Measurements from ENCODE around the gene WDR5B. TPM values are rescaled to one million over a fixed set of nuclear protein-coding genes. Genes with fewer than 3 reads are reported as not detected.

The WDR5B gene
- total and polyA plus RNA-seq, 7 donors: 1.2 to 6.5 (median 2.5) TPM

DNA sequence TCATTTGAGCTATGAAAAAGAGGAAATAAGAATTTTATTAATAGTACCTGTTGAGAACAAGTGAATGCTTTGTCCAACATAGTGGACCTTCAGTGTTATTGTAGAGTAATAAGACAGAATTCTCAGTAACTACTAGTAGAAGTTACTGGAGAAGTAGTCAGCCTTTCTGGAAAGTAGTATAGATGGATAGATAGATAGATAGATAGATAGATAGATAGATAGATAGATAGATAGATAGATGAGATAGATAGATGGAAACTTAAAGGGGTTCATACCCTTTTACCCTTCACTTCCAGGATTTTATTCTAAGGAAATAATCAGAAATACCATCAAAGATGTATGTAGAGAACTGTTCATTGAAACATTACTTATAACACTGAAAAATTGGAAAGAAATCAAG is 26.7 kb downstream of the WDR5B start:
- no peak for TF ChIP-seq CTCF (IDR thresholded peaks at IDR 0.05)
- DNase-seq (no peak), ATAC-seq (no peak)
- Histone ChIP-seq H3K4me3 (no peak overlapping the region), H3K36me3 (ENCODE audit: insufficient read depth in 1 of 2, low read depth in 1 of 2) (peaks cover 0 to 5% of the 10 kb centered on the region in 2 donors), H3K27ac (no peak overlapping the region), H3K27me3 (ENCODE audit: insufficient read depth in 3 of 3, low read length in 2 of 3) (no peaks in the 10 kb centered on the region), H3K4me1 (peaks cover 7% of the 10 kb centered on the region), H3K9me3 (no peaks in the 10 kb centered on the region)
- intact Hi-C loops (cut with DNase I): loop anchor here in 1 of 2 donors (10.0 kb wide), 2 partner anchors 554 to 844 kb away; partner anchors contain the start of genes EAF2, IQCB1 and POLQ

DNA sequence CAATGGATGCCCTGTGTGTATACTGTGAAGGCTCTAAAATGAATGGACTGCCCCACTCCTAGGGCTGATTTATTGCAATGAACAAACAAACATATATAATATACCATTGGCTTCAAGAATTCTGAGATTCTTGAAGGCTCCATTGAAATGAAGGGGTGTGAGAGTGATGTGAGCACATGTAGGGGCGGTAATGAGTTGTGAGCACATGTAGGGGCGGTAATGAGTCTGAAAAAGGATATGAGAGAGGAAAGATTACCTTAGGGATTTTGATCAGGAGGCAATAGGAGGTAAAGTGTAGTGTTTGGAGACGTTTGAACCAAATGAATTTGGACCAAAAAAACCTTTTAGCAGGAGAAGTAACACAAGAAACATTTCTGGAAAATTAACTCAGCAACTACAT is 28.2 kb downstream of the WDR5B start:
- no peak for TF ChIP-seq CTCF (IDR thresholded peaks at IDR 0.05)
- no peaks in the 10 kb centered on the region for H3K27me3 ChIP-seq (ENCODE audit: insufficient read depth in 3 of 3, low read length in 2 of 3)
- intact Hi-C loops (cut with DNase I): loop anchor here in 1 of 2 donors (10.0 kb wide), 2 partner anchors 553 to 843 kb away; partner anchors contain the start of genes EAF2, IQCB1 and POLQ
- no peaks in the 10 kb centered on the region for H3K9me3 ChIP-seq
- H3K4me3 ChIP-seq: no peak overlapping the region
- WGBS, 3 donors: 73 to 89% (median 74%) methylated on average over 3 of the region's 3 CpGs
- DNase-seq: no peak
- H3K27ac ChIP-seq: no peak overlapping the region
- H3K36me3 ChIP-seq (ENCODE audit: insufficient read depth in 1 of 2, low read depth in 1 of 2): no peaks in the 10 kb centered on the region
- H3K4me1 ChIP-seq: peaks cover 7% of the 10 kb centered on the region
- no peak for ATAC-seq

GRCh38 chr3:122383771-122384697 is 31.8 kb downstream of the WDR5B start, which contains the start of gene FAM162A:
Gene FAM162A, plus strand, starts transcription at chr3:122384182. Its CDS starts 84 bp downstream, at chr3:122384266.
- no peaks in the 10 kb centered on the region for H3K9me3 ChIP-seq
- DNase-seq (peak; percentile 95 to 97), ATAC-seq (peak; percentile 96 to 98 (median 96))
- H3K4me3 ChIP-seq: peak within 1 kb of the TSS; percentile 81
- intact Hi-C loops (cut with DNase I): loop anchor here in 1 of 2 donors (10.0 kb wide), 2 partner anchors 549 to 839 kb away; partner anchors contain the start of genes EAF2, IQCB1 and POLQ
- WGBS, 3 donors: 0 to 1% (median 0%) methylated on average over 39 to 52 of the region's 52 CpGs
- TF ChIP-seq CTCF (IDR thresholded peaks at IDR 0.05): peak; percentile 49
- peak within 1 kb of the TSS; percentile 96 for H3K27ac ChIP-seq
- no peaks in the 10 kb centered on the region for H3K27me3 ChIP-seq (ENCODE audit: insufficient read depth in 3 of 3, low read length in 2 of 3)
- peaks cover 17% of the 10 kb centered on the region for H3K4me1 ChIP-seq
- H3K36me3 ChIP-seq (ENCODE audit: insufficient read depth in 1 of 2, low read depth in 1 of 2): no peaks in the 10 kb centered on the region

DNA sequence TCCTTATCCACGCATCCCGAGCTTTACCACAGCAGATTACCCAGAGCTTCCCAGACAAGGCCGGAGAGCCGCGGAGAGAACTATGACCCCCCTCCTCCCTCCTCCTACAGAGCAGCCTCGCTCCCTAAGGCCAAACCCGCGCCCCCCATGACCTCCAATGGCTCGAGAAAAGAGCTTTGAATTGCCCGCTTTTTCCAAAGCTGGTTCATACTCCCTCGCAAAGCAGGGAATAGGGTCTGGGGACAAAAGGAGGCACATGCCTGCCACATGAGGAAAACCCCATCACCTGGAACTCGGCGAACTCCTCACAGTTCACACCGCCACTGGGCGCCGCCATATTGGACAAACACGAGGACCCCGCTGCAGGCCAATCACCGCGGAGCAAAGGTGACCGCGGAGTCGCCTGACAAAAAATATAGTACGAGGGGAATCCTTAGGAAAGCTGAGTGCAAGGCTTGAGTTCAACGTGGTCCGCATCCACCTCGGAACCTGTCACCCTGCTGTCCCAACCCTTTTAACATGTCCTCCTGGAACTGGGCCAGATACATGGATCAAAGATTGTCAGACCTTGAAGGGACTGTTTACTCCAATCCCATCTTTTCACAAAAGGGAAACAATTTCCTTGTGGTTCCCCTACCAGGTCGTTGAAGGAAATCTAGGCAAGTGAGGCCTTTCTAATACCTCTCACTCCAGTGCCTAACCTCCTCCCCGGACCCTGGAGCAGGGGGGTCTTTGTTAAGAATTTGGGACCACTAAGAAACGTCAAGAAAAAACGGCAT is 32.8 kb downstream of the WDR5B start, which contains the start of gene MIX23:
Gene MIX23 (minus strand): TSS at position 344 of the 779 bp plus-strand sequence. CDS start 7 bp downstream, at position 337.
- no peaks in the 10 kb centered on the region for H3K9me3 ChIP-seq
- WGBS, 3 donors: 0% methylated on average over 31 of the region's 31 CpGs
- peak within 1 kb of the TSS; percentile 81 for H3K4me3 ChIP-seq
- peak within 1 kb of the TSS; percentile 96 for H3K27ac ChIP-seq
- intact Hi-C loops (cut with DNase I): loop anchor here in 1 of 2 donors (10.0 kb wide), 2 partner anchors 548 to 838 kb away; partner anchors contain the start of genes EAF2, IQCB1 and POLQ
- peaks cover 17% of the 10 kb centered on the region for H3K4me1 ChIP-seq
- TF ChIP-seq CTCF (IDR thresholded peaks at IDR 0.05): no peak
- peaks cover 0 to 7% of the 10 kb centered on the region in 2 donors for H3K36me3 ChIP-seq (ENCODE audit: insufficient read depth in 1 of 2, low read depth in 1 of 2)
- peak; percentile 82 to 89 (median 86) for ATAC-seq
- H3K27me3 ChIP-seq (ENCODE audit: insufficient read depth in 3 of 3, low read length in 2 of 3): no peaks in the 10 kb centered on the region
- DNase-seq: peak; percentile 89 to 92

All from psoas muscle (tissue), 8 donors.